ENCODE data around the gene MGAT4B.

DNA sequence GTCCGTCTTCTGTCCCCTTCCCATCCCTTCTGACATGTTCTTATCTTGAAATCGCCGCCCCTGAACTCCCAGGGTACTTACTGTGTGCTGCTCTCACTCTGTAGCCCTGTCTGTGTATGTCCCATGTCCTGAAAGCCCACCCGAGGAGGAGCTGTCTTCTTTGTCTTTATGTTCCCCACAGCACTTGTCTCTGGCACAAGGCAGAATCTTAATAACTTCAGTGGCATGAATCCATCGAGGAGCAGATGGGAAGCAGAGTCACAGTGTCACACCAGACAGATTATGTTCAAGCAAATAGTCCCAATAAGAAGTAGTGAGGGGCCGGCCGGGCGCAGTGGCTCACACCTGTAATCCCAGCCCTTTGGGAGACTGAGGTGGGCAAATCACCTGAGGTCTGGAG is 42.6 kb downstream of the MGAT4B start:
- TF ChIP-seq EP300 (IDR thresholded peaks at IDR 0.05; ENCODE audit: low read depth), result no peak
- TF ChIP-seq, protein P1, sequence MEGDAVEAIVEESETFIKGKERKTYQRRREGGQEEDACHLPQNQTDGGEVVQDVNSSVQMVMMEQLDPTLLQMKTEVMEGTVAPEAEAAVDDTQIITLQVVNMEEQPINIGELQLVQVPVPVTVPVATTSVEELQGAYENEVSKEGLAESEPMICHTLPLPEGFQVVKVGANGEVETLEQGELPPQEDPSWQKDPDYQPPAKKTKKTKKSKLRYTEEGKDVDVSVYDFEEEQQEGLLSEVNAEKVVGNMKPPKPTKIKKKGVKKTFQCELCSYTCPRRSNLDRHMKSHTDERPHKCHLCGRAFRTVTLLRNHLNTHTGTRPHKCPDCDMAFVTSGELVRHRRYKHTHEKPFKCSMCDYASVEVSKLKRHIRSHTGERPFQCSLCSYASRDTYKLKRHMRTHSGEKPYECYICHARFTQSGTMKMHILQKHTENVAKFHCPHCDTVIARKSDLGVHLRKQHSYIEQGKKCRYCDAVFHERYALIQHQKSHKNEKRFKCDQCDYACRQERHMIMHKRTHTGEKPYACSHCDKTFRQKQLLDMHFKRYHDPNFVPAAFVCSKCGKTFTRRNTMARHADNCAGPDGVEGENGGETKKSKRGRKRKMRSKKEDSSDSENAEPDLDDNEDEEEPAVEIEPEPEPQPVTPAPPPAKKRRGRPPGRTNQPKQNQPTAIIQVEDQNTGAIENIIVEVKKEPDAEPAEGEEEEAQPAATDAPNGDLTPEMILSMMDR (IDR thresholded peaks at IDR 0.05), result no peak
- TF ChIP-seq POLR2AphosphoS5 (IDR thresholded peaks at IDR 0.05), result no peak
- no peak for TF ChIP-seq POLR2A (IDR thresholded peaks at IDR 0.05)

Measured in transverse colon (tissue), 4 donors.